MM.1S (cell line): ENCODE data around the gene PKDCC.
"Not testable (repeated sequence)": the region's sequence is repeated elsewhere in the genome, so short reads cannot be mapped to it uniquely, and the experiment has no call there.

ENCODE experiments used
- DNase-seq: peaks from one replicate; pipeline ENCODE4 v3.0.0-alpha.2; 2015
- H2AFZ ChIP-seq: fragments of 300-600 bp; sonication (generic); 2 replicates; pipeline ENCODE4 v1.6.0; 2016; ENCODE audit warnings: antibody characterized with exemption, low read length
- H3F3A ChIP-seq: fragments of 300-600 bp; sonication (generic); 2 replicates; pipeline ENCODE4 v1.6.1; 2016; ENCODE audit warnings: mild to moderate bottlenecking, antibody characterized with exemption, low read length, moderate library complexity, mixed read lengths; ENCODE audit not compliant: insufficient read depth
- H3K27ac ChIP-seq: fragments of 300-600 bp; sonication (generic); 2 replicates; pipeline ENCODE4 v1.5.1; 2016; ENCODE audit warnings: mild to moderate bottlenecking, low read length
- H3K27me3 ChIP-seq: fragments of 300-600 bp; sonication (generic); replicated peaks from 2 replicates; pipeline ENCODE4 v1.6.0; 2016; ENCODE audit warnings: low read length; ENCODE audit not compliant: insufficient read depth
- H3K36me3 ChIP-seq: fragments of 300-600 bp; sonication (generic); replicated peaks from 2 replicates; pipeline ENCODE4 v1.6.1; 2016; ENCODE audit warnings: mild to moderate bottlenecking, low read length, mixed read lengths; ENCODE audit not compliant: insufficient read depth
- H3K4me1 ChIP-seq: fragments of 300-600 bp; sonication (generic); 2 replicates; pipeline ENCODE4 v1.6.1; 2016; ENCODE audit warnings: low read length, mixed read lengths
- H3K4me2 ChIP-seq: fragments of 300-600 bp; sonication (generic); 2 replicates; pipeline ENCODE4 v1.6.0; 2016; ENCODE audit warnings: low read depth, low read length
- H3K4me3 ChIP-seq: fragments of 300-600 bp; sonication (generic); 2 replicates; pipeline ENCODE4 v1.5.1; 2016; ENCODE audit warnings: low read length, mixed read lengths
- H3K79me2 ChIP-seq: fragments of 300-600 bp; sonication (generic); 2 replicates; pipeline ENCODE4 v1.6.1; 2016; ENCODE audit warnings: mixed run types, low read length, mixed read lengths
- H3K9ac ChIP-seq: fragments of 300-600 bp; sonication (generic); 2 replicates; pipeline ENCODE4 v1.6.1; 2016; ENCODE audit warnings: low read length, mixed read lengths
- H3K9me2 ChIP-seq: fragments of 300-600 bp; sonication (generic); replicated peaks from 2 replicates; pipeline ENCODE4 v1.6.1; 2016; ENCODE audit warnings: mild to moderate bottlenecking, low read length, mixed read lengths; ENCODE audit not compliant: insufficient read depth
- H3K9me3 ChIP-seq: fragments of 300-600 bp; sonication (generic); replicated peaks from 2 replicates; pipeline ENCODE4 v1.6.1; 2016; ENCODE audit warnings: mild to moderate bottlenecking, low read length, mixed read lengths; ENCODE audit not compliant: insufficient read depth
- H4K20me1 ChIP-seq: fragments of 300-600 bp; sonication (generic); 2 replicates; pipeline ENCODE4 v1.6.1; 2016; ENCODE audit warnings: mild to moderate bottlenecking, low read length, moderate library complexity, mixed read lengths; ENCODE audit not compliant: insufficient read depth
- EZH2 ChIP-seq: fragments of 300-600 bp; sonication (generic); optimal IDR thresholded peaks from 2 replicates; pipeline ENCODE3; 2017; ENCODE audit warnings: low read depth, mild to moderate bottlenecking, antibody characterized with exemption, low read length, mixed read lengths
- EZH2phosphoT487 ChIP-seq: fragments of 300-600 bp; sonication (generic); IDR thresholded peaks from 2 replicates; pipeline ENCODE4 v1.6.1; 2018; ENCODE audit warnings: antibody characterized with exemption, low read length
- TF ChIP-seq, protein P1 (sequence below): fragments of 300-600 bp; sonication (generic); IDR thresholded peaks from 2 replicates; pipeline ENCODE4 v1.5.1; 2016; ENCODE audit warnings: antibody characterized with exemption, low read length, mixed read lengths

PKDCC gene

DNA sequence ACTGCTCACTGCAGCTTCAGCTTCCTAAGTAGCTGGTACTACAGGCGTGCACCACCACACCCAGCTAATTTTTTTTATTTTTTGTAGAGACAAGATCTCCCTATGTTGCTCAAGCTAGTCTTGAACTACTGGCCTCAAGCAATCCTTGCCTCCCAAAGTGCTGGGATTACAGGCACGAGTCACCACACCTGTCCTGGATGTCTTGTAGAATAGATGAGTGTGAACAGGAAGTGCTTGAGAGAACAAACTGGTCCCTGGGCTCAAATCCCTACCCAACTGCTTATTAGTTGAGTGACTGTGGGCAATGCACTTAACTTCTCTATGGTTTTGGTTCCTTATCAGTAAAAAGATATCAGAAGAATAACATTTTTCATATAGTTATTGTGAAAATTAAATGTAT lies 34.2 kb downstream of the PKDCC start:
- no peaks in the 10 kb centered on the region for H3K4me1 ChIP-seq
- no peak for DNase-seq
- no peak overlapping the region for H3K9ac ChIP-seq
- no peak overlapping the region for H3K4me3 ChIP-seq
- no peak overlapping the region for H3K4me2 ChIP-seq
- H3K27ac ChIP-seq, result no peak overlapping the region
- H3K79me2 ChIP-seq, result no peaks in the 10 kb centered on the region
- H2AFZ ChIP-seq, result no peak overlapping the region
- no peaks in the 10 kb centered on the region for H3K9me2 ChIP-seq
- no peaks in the 10 kb centered on the region for H3K27me3 ChIP-seq
- no peaks in the 10 kb centered on the region for H3F3A ChIP-seq
- no peaks in the 10 kb centered on the region for H3K36me3 ChIP-seq
- H4K20me1 ChIP-seq, result no peaks in the 10 kb centered on the region
- TF ChIP-seq, protein P1, sequence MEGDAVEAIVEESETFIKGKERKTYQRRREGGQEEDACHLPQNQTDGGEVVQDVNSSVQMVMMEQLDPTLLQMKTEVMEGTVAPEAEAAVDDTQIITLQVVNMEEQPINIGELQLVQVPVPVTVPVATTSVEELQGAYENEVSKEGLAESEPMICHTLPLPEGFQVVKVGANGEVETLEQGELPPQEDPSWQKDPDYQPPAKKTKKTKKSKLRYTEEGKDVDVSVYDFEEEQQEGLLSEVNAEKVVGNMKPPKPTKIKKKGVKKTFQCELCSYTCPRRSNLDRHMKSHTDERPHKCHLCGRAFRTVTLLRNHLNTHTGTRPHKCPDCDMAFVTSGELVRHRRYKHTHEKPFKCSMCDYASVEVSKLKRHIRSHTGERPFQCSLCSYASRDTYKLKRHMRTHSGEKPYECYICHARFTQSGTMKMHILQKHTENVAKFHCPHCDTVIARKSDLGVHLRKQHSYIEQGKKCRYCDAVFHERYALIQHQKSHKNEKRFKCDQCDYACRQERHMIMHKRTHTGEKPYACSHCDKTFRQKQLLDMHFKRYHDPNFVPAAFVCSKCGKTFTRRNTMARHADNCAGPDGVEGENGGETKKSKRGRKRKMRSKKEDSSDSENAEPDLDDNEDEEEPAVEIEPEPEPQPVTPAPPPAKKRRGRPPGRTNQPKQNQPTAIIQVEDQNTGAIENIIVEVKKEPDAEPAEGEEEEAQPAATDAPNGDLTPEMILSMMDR, result no peak
- no peak for TF ChIP-seq EZH2phosphoT487
- no peak for TF ChIP-seq EZH2
- H3K9me3 ChIP-seq, result no peaks in the 10 kb centered on the region

DNA sequence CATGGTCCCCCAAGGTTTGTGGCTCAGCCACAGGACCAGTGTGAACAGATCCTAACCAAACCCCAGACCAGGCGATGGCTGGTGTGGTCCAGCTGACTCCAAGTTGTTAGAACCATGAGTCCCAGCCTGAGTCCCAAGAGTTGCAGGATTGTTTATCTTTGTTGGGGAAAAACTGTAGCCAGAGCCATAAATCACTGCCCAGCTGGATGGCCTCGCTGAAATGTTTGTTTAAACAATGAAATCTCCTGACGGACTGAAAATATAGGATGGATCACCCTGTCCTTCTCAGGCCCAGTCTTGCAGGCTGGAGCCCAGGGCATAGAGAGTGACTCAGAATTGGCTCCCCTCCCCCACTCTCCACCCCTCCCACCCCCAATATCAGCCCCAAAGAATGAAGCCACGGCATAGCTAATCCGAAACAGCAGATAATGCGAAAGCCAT lies 36.4 kb downstream of the PKDCC start:
- TF ChIP-seq, protein P1, result no peak
- TF ChIP-seq EZH2phosphoT487, result no peak
- TF ChIP-seq EZH2, result no peak
- H3K27ac ChIP-seq, result no peak overlapping the region
- H3K4me2 ChIP-seq, result no peak overlapping the region
- H4K20me1 ChIP-seq, result no peaks in the 10 kb centered on the region
- no peak overlapping the region for H2AFZ ChIP-seq
- H3F3A ChIP-seq, result no peaks in the 10 kb centered on the region
- H3K9me2 ChIP-seq, result no peaks in the 10 kb centered on the region
- no peak overlapping the region for H3K9ac ChIP-seq
- H3K4me1 ChIP-seq, result no peaks in the 10 kb centered on the region
- H3K27me3 ChIP-seq, result no peaks in the 10 kb centered on the region
- no peaks in the 10 kb centered on the region for H3K79me2 ChIP-seq
- DNase-seq, result no peak
- H3K9me3 ChIP-seq, result no peaks in the 10 kb centered on the region
- no peaks in the 10 kb centered on the region for H3K36me3 ChIP-seq
- no peak overlapping the region for H3K4me3 ChIP-seq

DNA sequence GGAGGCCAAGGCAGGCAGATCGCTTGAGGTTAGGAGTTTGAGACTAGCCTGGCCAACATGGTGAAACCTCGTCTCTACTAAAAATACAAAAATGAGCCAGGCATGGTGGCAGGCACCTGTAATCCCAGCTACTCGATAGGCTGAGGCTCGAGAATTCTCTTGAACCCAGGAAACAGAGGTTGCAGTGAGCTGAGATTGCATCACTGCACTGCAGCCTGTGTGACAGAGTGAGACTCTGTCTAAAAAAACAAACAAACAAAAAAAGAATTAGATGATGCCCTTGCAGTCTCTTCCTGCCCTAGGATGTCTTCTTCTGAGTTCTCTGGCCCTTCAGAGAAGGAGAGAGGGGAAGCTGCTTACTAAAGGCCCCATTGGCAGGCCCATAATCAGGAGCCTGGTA lies 37.2 kb downstream of the PKDCC start:
- H3F3A ChIP-seq, H3K4me3 ChIP-seq, H3K27ac ChIP-seq, H3K27me3 ChIP-seq, DNase-seq, H3K9me2 ChIP-seq, H3K9me3 ChIP-seq, H3K9ac ChIP-seq, H4K20me1 ChIP-seq, H3K36me3 ChIP-seq, H3K4me1 ChIP-seq, H3K79me2 ChIP-seq, H2AFZ ChIP-seq, H3K4me2 ChIP-seq: not testable (repeated sequence)

DNA sequence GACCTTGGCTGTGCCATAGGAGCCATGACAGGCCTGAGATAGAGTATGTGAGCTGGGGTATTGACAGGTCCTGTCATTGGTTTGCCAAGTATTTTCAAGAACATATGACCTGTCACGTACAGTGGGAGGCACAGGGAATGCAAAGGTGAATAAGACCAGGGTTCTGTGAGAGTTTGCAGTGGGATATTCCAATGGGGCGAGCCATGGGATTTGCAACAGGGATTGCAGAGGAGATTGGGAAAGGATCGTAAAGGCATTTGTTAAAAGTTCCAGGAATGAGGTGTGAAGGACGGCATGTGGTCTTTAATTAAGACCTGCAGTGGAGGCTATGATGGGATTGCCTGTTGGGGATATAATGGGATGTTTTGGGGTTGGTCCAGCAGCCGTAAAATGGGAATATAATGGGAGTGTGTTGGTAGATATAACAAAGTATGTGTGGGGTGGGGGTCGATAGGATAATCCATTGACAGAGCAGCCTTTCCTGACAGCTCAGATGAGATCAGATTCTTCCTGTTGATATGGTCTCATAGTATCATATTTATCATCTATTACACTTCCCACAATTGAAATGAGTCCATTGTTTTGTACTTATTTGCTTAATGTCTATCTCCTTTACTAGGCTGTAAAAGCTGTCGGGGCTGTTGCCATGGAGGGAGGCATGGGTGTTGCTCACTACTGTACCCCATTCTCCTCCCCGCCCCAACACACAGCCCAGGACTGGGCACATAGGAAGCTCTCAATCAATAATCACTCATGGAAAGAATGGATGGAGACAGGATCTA lies 38.1 kb downstream of the PKDCC start:
- Histone ChIP-seq H3K4me1 (no peaks in the 10 kb centered on the region), H3K9me3 (no peaks in the 10 kb centered on the region), H3K27ac (no peak overlapping the region), H3K9ac (no peak overlapping the region), H4K20me1 (no peaks in the 10 kb centered on the region), H3K9me2 (no peaks in the 10 kb centered on the region), H3F3A (no peaks in the 10 kb centered on the region), H3K79me2 (no peaks in the 10 kb centered on the region), H3K4me3 (no peak overlapping the region), H3K27me3 (no peaks in the 10 kb centered on the region), H2AFZ (no peak overlapping the region), H3K36me3 (no peaks in the 10 kb centered on the region), H3K4me2 (no peak overlapping the region)
- TF ChIP-seq EZH2 (no peak), EZH2phosphoT487 (no peak)
- TF ChIP-seq, protein P1, result no peak
- no peak for DNase-seq
